ENCODE results near the gene ASB10.

Gene ASB10, protein sequence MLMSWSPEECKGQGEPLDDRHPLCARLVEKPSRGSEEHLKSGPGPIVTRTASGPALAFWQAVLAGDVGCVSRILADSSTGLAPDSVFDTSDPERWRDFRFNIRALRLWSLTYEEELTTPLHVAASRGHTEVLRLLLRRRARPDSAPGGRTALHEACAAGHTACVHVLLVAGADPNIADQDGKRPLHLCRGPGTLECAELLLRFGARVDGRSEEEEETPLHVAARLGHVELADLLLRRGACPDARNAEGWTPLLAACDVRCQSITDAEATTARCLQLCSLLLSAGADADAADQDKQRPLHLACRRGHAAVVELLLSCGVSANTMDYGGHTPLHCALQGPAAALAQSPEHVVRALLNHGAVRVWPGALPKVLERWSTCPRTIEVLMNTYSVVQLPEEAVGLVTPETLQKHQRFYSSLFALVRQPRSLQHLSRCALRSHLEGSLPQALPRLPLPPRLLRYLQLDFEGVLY

DNA sequence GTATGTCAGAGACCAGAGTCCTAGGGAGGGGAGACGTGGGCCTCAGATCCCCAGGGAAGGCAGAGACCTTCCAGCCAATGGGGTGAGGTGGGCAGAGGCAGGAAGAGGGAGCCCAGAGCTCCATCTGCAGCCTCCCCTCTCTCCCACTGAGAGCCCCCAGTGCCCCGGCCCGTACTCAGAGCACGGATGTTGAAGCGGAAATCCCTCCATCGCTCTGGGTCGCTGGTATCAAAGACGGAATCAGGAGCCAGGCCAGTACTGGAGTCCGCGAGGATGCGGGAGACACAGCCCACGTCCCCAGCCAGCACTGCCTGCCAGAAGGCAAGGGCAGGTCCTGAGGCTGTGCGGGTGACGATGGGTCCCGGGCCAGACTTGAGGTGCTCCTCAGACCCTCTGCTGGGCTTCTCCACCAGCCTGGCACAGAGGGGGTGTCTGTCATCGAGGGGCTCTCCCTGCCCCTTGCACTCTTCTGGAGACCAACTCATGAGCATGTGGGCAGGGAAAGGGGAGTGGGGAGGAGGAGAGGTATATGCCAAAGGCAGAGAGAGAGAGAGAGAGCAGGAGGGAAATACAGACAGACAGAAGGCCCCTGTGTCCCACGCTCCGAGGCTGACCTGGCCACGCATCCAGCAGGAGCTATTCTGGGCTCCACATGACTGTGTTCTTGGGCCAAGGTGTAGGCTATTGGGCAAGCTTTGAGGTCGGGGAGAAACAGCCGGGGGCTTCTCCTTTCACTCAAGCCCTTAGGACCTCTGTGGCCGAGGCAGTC, at the start of gene ASB10:
TSS of gene ASB10 (minus strand) at position 611 of the 769 bp plus-strand sequence. CDS start at position 491, 120 bp downstream.
- H3K4me3 ChIP-seq (replicated peaks in 1 of 2; ENCODE audit: low read depth in 2 of 2, low read length in 2 of 2) = no peak within 1 kb of the TSS
- DNase-seq (ENCODE audit: low read depth in 2 of 2) = no peak
- TF ChIP-seq, protein P1, sequence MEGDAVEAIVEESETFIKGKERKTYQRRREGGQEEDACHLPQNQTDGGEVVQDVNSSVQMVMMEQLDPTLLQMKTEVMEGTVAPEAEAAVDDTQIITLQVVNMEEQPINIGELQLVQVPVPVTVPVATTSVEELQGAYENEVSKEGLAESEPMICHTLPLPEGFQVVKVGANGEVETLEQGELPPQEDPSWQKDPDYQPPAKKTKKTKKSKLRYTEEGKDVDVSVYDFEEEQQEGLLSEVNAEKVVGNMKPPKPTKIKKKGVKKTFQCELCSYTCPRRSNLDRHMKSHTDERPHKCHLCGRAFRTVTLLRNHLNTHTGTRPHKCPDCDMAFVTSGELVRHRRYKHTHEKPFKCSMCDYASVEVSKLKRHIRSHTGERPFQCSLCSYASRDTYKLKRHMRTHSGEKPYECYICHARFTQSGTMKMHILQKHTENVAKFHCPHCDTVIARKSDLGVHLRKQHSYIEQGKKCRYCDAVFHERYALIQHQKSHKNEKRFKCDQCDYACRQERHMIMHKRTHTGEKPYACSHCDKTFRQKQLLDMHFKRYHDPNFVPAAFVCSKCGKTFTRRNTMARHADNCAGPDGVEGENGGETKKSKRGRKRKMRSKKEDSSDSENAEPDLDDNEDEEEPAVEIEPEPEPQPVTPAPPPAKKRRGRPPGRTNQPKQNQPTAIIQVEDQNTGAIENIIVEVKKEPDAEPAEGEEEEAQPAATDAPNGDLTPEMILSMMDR (IDR thresholded peaks at IDR 0.05; ENCODE audit: low read depth, low read length) = no peak

DNA sequence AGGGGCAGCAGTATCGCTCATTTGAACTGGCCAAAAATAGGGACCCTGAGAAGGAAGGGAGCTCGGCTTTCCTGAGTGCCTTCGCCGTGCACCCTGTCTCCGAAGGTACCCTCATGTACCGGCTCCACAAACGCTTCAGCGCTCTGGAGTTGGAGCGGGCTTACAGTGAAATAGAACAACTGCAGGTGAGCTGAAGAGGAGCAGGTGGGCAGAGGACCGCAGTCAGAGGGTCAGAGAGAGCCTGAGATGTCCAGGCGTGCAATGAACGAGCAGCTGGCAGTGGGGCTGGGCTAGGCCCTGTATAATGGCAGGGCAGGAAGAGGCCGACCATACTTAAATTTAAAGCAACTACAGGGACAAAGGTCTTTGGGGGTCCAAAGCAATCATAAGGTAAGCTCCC, 49.4 kb upstream of the ASB10 start:
- H3K4me3 ChIP-seq (replicated peaks in 1 of 2; ENCODE audit: low read depth in 2 of 2, low read length in 2 of 2) = no peak overlapping the region
- DNase-seq (ENCODE audit: low read depth in 2 of 2) = no peak
- TF ChIP-seq, protein P1 (IDR thresholded peaks at IDR 0.05; ENCODE audit: low read depth, low read length) = no peak

DNA sequence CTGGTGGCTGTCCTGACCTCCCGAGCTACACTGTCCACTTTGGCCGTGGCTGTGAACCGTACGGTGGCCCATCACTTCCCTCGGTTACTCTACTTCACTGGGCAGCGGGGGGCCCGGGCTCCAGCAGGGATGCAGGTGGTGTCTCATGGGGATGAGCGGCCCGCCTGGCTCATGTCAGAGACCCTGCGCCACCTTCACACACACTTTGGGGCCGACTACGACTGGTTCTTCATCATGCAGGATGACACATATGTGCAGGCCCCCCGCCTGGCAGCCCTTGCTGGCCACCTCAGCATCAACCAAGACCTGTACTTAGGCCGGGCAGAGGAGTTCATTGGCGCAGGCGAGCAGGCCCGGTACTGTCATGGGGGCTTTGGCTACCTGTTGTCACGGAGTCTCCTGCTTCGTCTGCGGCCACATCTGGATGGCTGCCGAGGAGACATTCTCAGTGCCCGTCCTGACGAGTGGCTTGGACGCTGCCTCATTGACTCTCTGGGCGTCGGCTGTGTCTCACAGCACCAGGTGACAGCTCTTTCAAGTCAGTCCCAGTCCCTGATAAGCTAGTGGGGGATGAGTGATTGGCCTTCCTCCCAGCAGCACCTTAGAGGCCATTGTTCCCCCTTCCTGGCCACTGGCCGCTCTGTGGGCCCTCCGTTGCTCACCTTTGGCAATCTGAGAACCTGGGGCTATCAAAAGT, 48.2 kb upstream of the ASB10 start:
- no peak for DNase-seq (ENCODE audit: low read depth in 2 of 2)
- TF ChIP-seq, protein P1 (IDR thresholded peaks at IDR 0.05; ENCODE audit: low read depth, low read length) = no peak
- no peak overlapping the region for H3K4me3 ChIP-seq (replicated peaks in 1 of 2; ENCODE audit: low read depth in 2 of 2, low read length in 2 of 2)

DNA sequence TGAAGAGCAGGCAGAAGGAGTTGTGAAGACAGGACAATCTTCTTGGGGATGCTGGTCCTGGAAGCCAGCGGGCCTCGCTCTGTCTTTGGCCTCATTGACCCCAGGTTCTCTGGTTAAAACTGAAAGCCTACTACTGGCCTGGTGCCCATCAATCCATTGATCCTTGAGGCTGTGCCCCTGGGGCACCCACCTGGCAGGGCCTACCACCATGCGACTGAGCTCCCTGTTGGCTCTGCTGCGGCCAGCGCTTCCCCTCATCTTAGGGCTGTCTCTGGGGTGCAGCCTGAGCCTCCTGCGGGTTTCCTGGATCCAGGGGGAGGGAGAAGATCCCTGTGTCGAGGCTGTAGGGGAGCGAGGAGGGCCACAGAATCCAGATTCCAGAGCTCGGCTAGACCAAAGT, 46.8 kb upstream of the ASB10 start:
- DNase-seq (ENCODE audit: low read depth in 2 of 2) = no peak
- TF ChIP-seq, protein P1 (IDR thresholded peaks at IDR 0.05; ENCODE audit: low read depth, low read length) = no peak
- H3K4me3 ChIP-seq (replicated peaks in 1 of 2; ENCODE audit: low read depth in 2 of 2, low read length in 2 of 2) = peak overlapping the region; percentile 96 to 99

DNA sequence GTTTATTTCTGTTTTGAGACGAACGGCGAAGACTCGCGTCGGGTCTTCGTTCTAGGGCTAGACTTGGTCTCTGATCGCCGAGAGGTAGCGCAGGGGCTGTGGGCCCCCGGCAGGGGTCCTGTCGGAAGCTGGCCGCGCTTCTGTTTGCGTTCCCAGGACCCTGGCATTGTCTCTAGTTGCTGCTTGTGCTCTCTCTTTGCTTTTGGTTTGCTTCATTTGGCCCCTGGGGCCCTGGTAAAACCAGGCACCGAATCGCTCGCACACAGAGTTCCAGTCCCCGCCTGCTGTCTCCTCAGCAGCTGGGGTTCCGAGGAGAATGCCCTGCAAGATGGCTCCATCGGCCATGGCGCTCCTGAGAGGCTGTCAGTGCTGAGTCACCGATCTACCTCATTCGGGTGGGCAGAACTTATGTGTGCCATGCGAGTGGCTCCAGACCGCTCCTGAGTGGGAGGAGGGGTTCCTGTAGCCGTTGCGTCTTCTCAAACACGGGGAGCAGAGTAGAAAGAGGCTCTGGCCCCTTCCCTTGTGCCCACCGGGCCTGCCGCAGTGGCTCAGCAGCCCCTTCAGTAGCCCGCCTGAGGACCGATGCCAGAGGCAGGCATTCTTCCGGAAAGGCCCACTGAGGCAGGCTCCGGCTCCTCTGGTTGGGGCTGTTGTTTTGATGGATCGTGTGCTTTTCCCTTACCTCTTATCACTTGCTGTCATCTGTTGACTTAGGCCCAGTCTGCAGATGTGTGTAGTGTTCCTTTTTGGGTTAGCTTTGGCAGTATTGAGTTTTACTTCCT, 46.1 kb upstream of the ASB10 start:
- peak overlapping the region; percentile 96 to 99 for H3K4me3 ChIP-seq (replicated peaks in 1 of 2; ENCODE audit: low read depth in 2 of 2, low read length in 2 of 2)
- DNase-seq (ENCODE audit: low read depth in 2 of 2) = peak; percentile 79 to 85
- TF ChIP-seq, protein P1 (IDR thresholded peaks at IDR 0.05; ENCODE audit: low read depth, low read length) = no peak

All from cardiac fibroblast (primary cell).